WTC11 (cell line): Measurements from ENCODE around the gene PPID. TPM values are rescaled to one million over a fixed set of nuclear protein-coding genes. Genes with fewer than 3 reads are reported as not detected.
A peak's percentile ranks its signal among the peaks of the same experiment; 100 is the strongest.

Source experiments
- ATAC-seq: fragments of 200-7000 bp; cut with Tn5 transposase; 2 replicates; pipeline ENCODE4 v1.10.0; 2021; ENCODE audit warnings: mild to moderate bottlenecking, moderate library complexity
- CTCF ChIA-PET: fragments of 300-600 bp; sonication (Branson Sonifier 250); formaldehyde crosslinking; loops from one replicate; lab custom pipeline; 2021; ENCODE audit warnings: antibody characterized with exemption; lab: Charles Lee
- POLR2A ChIA-PET: fragments of 350-600 bp; sonication (Branson Sonifier 250); formaldehyde crosslinking; loops from one replicate; lab custom pipeline; 2021; ENCODE audit warnings: antibody characterized with exemption; lab: Charles Lee
- DNase-seq: peaks from one replicate; pipeline ENCODE4 v3.0.0; 2021; ENCODE audit warnings: low spot score
- H3K27ac Mint-ChIP-seq: 2 replicates; pipeline ENCODE4 v1.8.0; 2021; ENCODE audit warnings: mixed read lengths
- H3K27me3 Mint-ChIP-seq: 2 replicates; pipeline ENCODE4 v1.8.0; 2021; ENCODE audit warnings: low read depth, mild to moderate bottlenecking, moderate library complexity, mixed read lengths
- H3K36me3 Mint-ChIP-seq: 2 replicates; pipeline ENCODE4 v1.8.0; 2021; ENCODE audit warnings: mixed read lengths
- H3K4me1 Mint-ChIP-seq: 2 replicates; pipeline ENCODE4 v1.8.0; 2022; ENCODE audit warnings: mixed read lengths
- H3K4me3 Mint-ChIP-seq: 2 replicates; pipeline ENCODE4 v1.8.0; 2021; ENCODE audit warnings: mild to moderate bottlenecking, moderate library complexity, mixed read lengths
- H3K9me3 Mint-ChIP-seq: 2 replicates; pipeline ENCODE4 v1.8.0; 2021; ENCODE audit warnings: mixed read lengths
- CREB1 ChIP-seq: sonication (generic); formaldehyde crosslinking; IDR thresholded peaks from 2 replicates; pipeline ENCODE4 v1.8.0; 2023; ENCODE audit warnings: mild to moderate bottlenecking, missing genetic modification reagents
- ETV6 ChIP-seq: sonication (generic); formaldehyde crosslinking; IDR thresholded peaks from 2 replicates; pipeline ENCODE4 v1.8.1; 2022; ENCODE audit warnings: mild to moderate bottlenecking, missing genetic modification reagents
- FOXJ3 ChIP-seq: sonication (generic); formaldehyde crosslinking; IDR thresholded peaks from 2 replicates; pipeline ENCODE4 v1.9.0; 2021; ENCODE audit warnings: missing genetic modification reagents, mild to moderate bottlenecking, borderline replicate concordance
- FOXK1 ChIP-seq: sonication (generic); formaldehyde crosslinking; IDR thresholded peaks from 2 replicates; pipeline ENCODE4 v1.8.0; 2022; ENCODE audit warnings: mild to moderate bottlenecking, moderate library complexity, missing genetic modification reagents
- GABPB1 ChIP-seq: sonication (generic); formaldehyde crosslinking; IDR thresholded peaks from 2 replicates; pipeline ENCODE4 v1.8.1; 2023; ENCODE audit warnings: mild to moderate bottlenecking, missing genetic modification reagents
- GTF2I ChIP-seq: fragments of 250-450 bp; sonication (Bioruptor Pico); conservative IDR thresholded peaks from 2 replicates; pipeline ENCODE4 v1.4.0; 2021; ENCODE audit warnings: mild to moderate bottlenecking
- JAZF1 ChIP-seq: fragments of 250-450 bp; sonication (Bioruptor Pico); IDR thresholded peaks from 2 replicates; pipeline ENCODE4 v1.9.0; 2021; ENCODE audit warnings: moderate library complexity, mild to moderate bottlenecking, inconsistent platforms
- NFATC4 ChIP-seq: fragments of 250-450 bp; sonication (Bioruptor Pico); IDR thresholded peaks from 2 replicates; pipeline ENCODE4 v1.9.0; 2021; ENCODE audit warnings: mild to moderate bottlenecking
- NR3C1 ChIP-seq: sonication (generic); formaldehyde crosslinking; conservative IDR thresholded peaks from 2 replicates; pipeline ENCODE4 v1.8.1; 2023; ENCODE audit warnings: low read depth, mild to moderate bottlenecking, missing genetic modification reagents
- TEAD4 ChIP-seq: sonication (generic); formaldehyde crosslinking; IDR thresholded peaks from 2 replicates; pipeline ENCODE4 v1.8.0; 2022; ENCODE audit warnings: mild to moderate bottlenecking, missing genetic modification reagents
- ZNF138 ChIP-seq: sonication (generic); formaldehyde crosslinking; conservative IDR thresholded peaks from 2 replicates; pipeline ENCODE4 v1.8.1; 2022; ENCODE audit warnings: mild to moderate bottlenecking, moderate library complexity, missing genetic modification reagents
- ZNF219 ChIP-seq: sonication (generic); formaldehyde crosslinking; IDR thresholded peaks from 2 replicates; pipeline ENCODE4 v1.8.0; 2023; ENCODE audit warnings: missing genetic modification reagents, mild to moderate bottlenecking, borderline replicate concordance
- total RNA-seq: library from RNA; stranded (reverse); gene quantifications from 3 replicates; pipeline ENCODE4 v1.2.3, GENCODE V29; 2021
- TF ChIP-seq, protein P1 (sequence below): fragments of 200-600 bp; IDR thresholded peaks from 2 replicates; pipeline ENCODE4 v1.8.0; 2022; ENCODE audit warnings: antibody characterized with exemption
- TF ChIP-seq, protein P2 (sequence below): sonication (generic); formaldehyde crosslinking; IDR thresholded peaks from 2 replicates; pipeline ENCODE4 v1.8.1; 2022; ENCODE audit warnings: missing genetic modification reagents, borderline replicate concordance
- TF ChIP-seq, protein P3 (sequence below): sonication (generic); formaldehyde crosslinking; IDR thresholded peaks from 2 replicates; pipeline ENCODE4 v1.8.0; 2022; ENCODE audit warnings: mild to moderate bottlenecking, missing genetic modification reagents
- TF ChIP-seq, protein P4 (sequence below): fragments of 250-450 bp; sonication (Bioruptor Pico); IDR thresholded peaks from 2 replicates; pipeline ENCODE4 v1.9.0; 2021; ENCODE audit warnings: mild to moderate bottlenecking
- TF ChIP-seq, protein P5 (sequence below): fragments of 250-450 bp; sonication (Bioruptor Pico); IDR thresholded peaks from 2 replicates; pipeline ENCODE4 v1.8.0; 2021; ENCODE audit warnings: mild to moderate bottlenecking
- TF ChIP-seq, protein P6 (sequence below): sonication (generic); formaldehyde crosslinking; IDR thresholded peaks from 2 replicates; pipeline ENCODE4 v1.8.0; 2022; ENCODE audit warnings: mild to moderate bottlenecking, missing genetic modification reagents
- TF ChIP-seq, protein P7 (sequence below): sonication (generic); formaldehyde crosslinking; IDR thresholded peaks from 2 replicates; pipeline ENCODE4 v1.8.0; 2022; ENCODE audit warnings: missing genetic modification reagents

PPID gene
- total RNA-seq, 1 experiment from 2014 or later, result 40.5 TPM

DNA sequence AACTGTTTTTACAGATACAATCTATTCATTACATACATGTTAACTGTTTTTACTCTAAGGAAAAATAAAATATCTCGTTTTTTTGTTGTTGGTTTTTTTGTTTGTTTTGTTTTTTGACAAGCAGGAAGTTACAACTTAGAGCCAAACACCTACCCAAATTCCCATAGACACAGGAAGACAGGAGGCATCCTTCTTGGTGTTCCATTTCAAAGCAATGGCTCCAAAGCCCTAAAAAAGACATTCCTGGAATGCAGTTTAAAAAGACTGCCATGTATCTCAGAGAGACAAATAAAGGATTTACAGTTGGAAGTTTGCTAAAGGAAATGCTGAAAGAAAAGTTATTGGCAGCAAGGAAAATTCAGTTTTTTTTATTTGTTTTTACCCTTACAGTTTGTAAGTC is 34.4 kb downstream of the PPID start:
- peak; percentile 66 for ATAC-seq
- H3K4me1 Mint-ChIP-seq, result peaks cover 20% of the 10 kb centered on the region
- H3K9me3 Mint-ChIP-seq, result no peaks in the 10 kb centered on the region
- TF ChIP-seq NR3C1 (CRISPR knock-in tag) (no peak), FOXK1 (CRISPR knock-in tag) (no peak), CREB1 (no peak), ZNF138 (no peak), ETV6 (CRISPR knock-in tag) (no peak), TEAD4 (CRISPR knock-in tag) (no peak), GABPB1 (CRISPR knock-in tag) (no peak), FOXJ3 (CRISPR knock-in tag) (no peak), JAZF1 (CRISPR knock-in tag) (no peak), GTF2I (no peak), NFATC4 (no peak), ZNF219 (CRISPR knock-in tag) (no peak)
- TF ChIP-seq, protein P1, sequence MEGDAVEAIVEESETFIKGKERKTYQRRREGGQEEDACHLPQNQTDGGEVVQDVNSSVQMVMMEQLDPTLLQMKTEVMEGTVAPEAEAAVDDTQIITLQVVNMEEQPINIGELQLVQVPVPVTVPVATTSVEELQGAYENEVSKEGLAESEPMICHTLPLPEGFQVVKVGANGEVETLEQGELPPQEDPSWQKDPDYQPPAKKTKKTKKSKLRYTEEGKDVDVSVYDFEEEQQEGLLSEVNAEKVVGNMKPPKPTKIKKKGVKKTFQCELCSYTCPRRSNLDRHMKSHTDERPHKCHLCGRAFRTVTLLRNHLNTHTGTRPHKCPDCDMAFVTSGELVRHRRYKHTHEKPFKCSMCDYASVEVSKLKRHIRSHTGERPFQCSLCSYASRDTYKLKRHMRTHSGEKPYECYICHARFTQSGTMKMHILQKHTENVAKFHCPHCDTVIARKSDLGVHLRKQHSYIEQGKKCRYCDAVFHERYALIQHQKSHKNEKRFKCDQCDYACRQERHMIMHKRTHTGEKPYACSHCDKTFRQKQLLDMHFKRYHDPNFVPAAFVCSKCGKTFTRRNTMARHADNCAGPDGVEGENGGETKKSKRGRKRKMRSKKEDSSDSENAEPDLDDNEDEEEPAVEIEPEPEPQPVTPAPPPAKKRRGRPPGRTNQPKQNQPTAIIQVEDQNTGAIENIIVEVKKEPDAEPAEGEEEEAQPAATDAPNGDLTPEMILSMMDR, result no peak
- TF ChIP-seq, protein P2, sequence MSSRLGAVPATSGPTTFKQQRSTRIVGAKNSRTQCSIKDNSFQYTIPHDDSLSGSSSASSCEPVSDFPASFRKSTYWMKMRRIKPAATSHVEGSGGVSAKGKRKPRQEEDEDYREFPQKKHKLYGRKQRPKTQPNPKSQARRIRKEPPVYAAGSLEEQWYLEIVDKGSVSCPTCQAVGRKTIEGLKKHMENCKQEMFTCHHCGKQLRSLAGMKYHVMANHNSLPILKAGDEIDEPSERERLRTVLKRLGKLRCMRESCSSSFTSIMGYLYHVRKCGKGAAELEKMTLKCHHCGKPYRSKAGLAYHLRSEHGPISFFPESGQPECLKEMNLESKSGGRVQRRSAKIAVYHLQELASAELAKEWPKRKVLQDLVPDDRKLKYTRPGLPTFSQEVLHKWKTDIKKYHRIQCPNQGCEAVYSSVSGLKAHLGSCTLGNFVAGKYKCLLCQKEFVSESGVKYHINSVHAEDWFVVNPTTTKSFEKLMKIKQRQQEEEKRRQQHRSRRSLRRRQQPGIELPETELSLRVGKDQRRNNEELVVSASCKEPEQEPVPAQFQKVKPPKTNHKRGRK, result no peak
- TF ChIP-seq, protein P3, sequence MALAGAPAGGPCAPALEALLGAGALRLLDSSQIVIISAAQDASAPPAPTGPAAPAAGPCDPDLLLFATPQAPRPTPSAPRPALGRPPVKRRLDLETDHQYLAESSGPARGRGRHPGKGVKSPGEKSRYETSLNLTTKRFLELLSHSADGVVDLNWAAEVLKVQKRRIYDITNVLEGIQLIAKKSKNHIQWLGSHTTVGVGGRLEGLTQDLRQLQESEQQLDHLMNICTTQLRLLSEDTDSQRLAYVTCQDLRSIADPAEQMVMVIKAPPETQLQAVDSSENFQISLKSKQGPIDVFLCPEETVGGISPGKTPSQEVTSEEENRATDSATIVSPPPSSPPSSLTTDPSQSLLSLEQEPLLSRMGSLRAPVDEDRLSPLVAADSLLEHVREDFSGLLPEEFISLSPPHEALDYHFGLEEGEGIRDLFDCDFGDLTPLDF (CRISPR knock-in tag), result no peak
- TF ChIP-seq, protein P4, sequence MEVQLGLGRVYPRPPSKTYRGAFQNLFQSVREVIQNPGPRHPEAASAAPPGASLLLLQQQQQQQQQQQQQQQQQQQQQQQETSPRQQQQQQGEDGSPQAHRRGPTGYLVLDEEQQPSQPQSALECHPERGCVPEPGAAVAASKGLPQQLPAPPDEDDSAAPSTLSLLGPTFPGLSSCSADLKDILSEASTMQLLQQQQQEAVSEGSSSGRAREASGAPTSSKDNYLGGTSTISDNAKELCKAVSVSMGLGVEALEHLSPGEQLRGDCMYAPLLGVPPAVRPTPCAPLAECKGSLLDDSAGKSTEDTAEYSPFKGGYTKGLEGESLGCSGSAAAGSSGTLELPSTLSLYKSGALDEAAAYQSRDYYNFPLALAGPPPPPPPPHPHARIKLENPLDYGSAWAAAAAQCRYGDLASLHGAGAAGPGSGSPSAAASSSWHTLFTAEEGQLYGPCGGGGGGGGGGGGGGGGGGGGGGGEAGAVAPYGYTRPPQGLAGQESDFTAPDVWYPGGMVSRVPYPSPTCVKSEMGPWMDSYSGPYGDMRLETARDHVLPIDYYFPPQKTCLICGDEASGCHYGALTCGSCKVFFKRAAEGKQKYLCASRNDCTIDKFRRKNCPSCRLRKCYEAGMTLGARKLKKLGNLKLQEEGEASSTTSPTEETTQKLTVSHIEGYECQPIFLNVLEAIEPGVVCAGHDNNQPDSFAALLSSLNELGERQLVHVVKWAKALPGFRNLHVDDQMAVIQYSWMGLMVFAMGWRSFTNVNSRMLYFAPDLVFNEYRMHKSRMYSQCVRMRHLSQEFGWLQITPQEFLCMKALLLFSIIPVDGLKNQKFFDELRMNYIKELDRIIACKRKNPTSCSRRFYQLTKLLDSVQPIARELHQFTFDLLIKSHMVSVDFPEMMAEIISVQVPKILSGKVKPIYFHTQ (CRISPR knock-in tag), result no peak
- TF ChIP-seq, protein P5, sequence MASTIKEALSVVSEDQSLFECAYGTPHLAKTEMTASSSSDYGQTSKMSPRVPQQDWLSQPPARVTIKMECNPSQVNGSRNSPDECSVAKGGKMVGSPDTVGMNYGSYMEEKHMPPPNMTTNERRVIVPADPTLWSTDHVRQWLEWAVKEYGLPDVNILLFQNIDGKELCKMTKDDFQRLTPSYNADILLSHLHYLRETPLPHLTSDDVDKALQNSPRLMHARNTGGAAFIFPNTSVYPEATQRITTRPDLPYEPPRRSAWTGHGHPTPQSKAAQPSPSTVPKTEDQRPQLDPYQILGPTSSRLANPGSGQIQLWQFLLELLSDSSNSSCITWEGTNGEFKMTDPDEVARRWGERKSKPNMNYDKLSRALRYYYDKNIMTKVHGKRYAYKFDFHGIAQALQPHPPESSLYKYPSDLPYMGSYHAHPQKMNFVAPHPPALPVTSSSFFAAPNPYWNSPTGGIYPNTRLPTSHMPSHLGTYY (CRISPR knock-in tag), result no peak
- TF ChIP-seq, protein P6, sequence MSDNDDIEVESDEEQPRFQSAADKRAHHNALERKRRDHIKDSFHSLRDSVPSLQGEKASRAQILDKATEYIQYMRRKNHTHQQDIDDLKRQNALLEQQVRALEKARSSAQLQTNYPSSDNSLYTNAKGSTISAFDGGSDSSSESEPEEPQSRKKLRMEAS (CRISPR knock-in tag), result no peak
- TF ChIP-seq, protein P7, sequence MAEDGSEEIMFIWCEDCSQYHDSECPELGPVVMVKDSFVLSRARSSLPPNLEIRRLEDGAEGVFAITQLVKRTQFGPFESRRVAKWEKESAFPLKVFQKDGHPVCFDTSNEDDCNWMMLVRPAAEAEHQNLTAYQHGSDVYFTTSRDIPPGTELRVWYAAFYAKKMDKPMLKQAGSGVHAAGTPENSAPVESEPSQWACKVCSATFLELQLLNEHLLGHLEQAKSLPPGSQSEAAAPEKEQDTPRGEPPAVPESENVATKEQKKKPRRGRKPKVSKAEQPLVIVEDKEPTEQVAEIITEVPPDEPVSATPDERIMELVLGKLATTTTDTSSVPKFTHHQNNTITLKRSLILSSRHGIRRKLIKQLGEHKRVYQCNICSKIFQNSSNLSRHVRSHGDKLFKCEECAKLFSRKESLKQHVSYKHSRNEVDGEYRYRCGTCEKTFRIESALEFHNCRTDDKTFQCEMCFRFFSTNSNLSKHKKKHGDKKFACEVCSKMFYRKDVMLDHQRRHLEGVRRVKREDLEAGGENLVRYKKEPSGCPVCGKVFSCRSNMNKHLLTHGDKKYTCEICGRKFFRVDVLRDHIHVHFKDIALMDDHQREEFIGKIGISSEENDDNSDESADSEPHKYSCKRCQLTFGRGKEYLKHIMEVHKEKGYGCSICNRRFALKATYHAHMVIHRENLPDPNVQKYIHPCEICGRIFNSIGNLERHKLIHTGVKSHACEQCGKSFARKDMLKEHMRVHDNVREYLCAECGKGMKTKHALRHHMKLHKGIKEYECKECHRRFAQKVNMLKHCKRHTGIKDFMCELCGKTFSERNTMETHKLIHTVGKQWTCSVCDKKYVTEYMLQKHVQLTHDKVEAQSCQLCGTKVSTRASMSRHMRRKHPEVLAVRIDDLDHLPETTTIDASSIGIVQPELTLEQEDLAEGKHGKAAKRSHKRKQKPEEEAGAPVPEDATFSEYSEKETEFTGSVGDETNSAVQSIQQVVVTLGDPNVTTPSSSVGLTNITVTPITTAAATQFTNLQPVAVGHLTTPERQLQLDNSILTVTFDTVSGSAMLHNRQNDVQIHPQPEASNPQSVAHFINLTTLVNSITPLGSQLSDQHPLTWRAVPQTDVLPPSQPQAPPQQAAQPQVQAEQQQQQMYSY, result no peak
- no peak overlapping the region; the same call in 1 of the 2 replicates for H3K27ac Mint-ChIP-seq
- H3K4me3 Mint-ChIP-seq, result no peak overlapping the region
- no peaks in the 10 kb centered on the region for H3K27me3 Mint-ChIP-seq
- ChIA-PET POLR2A (no interaction called here), CTCF (no interaction called here)
- no peaks in the 10 kb centered on the region for H3K36me3 Mint-ChIP-seq
- DNase-seq, result no peak
